T47D (cell line): ENCODE results near the gene GGT6.

ENCODE experiments used
- DNase-seq, 2 experiments: peaks; one replicate each; pipeline versions ENCODE4 v3.0.0 to v3.0.0-alpha.2; 2011 to 2012; ENCODE audit warnings: low read depth in 1 of 2, low spot score in 1 of 2
- JUND ChIP-seq: IDR thresholded peaks from 2 replicates; pipeline ENCODE4 v1.6.1; 2012; ENCODE audit warnings: low read depth
- in situ Hi-C: cut with HindIII; loops from 2 replicates; pipeline ENCODE4 v1.10.0; 2016; ENCODE audit warnings: low sequenced_read_pairs, low pct_unique_long_range_greater_than_20kb

The GGT6 gene

GRCh38 chr17:4550534-4551039, 9.8 kb downstream of the GGT6 start:
- no peak for TF ChIP-seq JUND
- in situ Hi-C loops, result no loop called here
- no peak for DNase-seq

DNA sequence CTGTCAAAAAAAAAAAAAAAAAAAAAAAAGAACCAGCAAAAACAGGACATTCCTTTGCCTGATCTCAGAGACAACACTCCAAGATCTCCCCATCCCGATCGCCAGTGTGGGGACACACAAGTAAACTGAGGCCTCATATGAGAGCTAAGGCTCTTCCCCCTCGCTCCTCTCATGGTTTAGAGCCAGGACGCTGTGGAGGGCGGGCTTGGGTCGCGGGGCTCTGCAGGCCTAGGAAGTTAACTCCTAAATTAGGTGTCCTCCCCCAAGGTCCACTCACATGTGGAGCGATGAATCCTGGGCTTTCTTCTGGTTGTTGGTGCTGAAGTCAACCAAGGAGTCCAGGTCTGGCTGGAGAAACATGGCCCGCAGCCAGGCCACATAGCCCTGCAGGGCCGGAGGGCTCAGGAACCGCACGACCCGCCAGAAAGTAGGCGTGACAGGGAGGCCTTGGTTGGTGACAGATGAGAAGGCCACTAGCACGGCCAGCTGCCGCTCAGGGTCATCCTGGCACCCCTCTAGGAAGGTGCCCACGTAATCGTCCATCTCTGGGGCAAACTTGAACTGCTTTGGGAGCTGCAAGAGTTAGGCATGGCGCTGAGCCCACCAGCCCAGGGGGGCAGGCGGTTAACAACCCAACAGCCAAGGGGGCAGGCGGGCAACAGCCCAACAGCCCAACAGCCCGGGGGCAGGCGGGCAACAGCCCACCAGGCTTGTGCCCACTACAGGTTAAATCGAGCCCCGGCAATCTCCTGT, 10.4 kb downstream of the GGT6 start:
- TF ChIP-seq JUND, result no peak
- no peak for DNase-seq
- in situ Hi-C loops, result no loop called here

DNA sequence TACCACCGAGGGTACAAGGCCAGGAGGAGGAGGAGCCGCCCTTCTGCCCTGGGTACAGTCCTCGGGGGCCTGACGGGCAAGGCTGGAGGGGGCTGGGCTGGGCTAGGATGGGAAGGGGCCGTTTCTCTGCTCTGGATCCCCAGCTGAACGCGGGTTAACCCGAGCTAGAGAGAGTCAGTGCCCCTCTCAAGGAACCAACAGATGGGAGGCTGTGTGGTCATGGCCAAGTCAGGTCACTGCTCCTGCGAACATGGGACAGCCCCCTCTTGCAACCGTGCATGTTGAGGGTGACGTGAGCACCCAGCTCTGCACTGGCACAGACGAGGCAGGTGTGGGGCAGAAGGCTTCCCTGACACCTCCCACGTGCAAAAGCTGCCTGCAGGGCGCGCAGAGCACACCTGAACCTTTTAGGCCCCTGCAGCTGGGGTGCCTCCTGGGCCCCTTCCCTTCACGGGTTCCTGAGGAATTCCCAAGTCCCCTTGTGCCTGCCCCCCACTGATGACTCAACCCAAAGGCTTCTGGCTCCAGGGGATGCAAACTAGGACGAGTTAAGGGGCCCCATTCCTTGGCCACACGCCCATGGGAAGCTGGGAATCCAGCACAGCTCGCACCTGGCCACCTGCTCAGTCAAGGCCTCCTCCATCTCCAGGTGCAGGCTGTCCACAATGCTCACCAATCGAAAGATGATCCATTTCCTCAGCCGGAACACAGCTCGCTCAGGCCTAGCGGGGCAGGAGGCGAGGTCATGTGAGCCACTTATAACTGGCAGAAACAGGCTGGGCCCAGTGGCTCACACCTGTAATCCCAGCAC, 11.5 kb downstream of the GGT6 start:
- DNase-seq, result no peak
- TF ChIP-seq JUND, result no peak
- in situ Hi-C loops, result no loop called here

DNA sequence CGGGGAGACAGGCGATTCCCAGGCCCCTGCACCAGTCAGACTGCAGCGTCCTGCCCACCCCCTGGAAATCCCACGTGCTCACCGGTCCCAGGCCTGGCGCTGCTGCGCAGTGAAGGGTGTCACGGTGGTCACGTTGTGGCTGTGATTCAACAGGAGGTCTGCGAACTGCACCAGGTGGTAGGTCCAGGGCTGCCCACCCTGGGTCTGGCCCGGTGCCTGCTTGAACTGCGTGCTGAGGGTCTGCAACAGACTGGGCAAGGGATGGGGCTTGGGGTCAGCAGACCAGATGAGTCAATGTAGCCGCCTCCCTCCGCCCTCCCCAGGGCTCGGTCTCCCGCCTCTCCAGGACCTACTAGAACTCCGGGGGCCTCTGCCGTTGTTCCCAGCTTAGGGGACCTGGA, 12.3 kb downstream of the GGT6 start:
- no peak for TF ChIP-seq JUND
- in situ Hi-C loops, result no loop called here
- DNase-seq, result no peak

GRCh38 chr17:4547118-4547906, 13.1 kb downstream of the GGT6 start:
- in situ Hi-C loops, result no loop called here
- no peak for TF ChIP-seq JUND
- no peak for DNase-seq

- in situ Hi-C loops, result no loop called here
- DNase-seq, result no peak
- no peak for TF ChIP-seq JUND
These were observed 15.0 kb downstream of the GGT6 start for GRCh38 chr17:4545217-4545951.

- no peak for TF ChIP-seq JUND
- in situ Hi-C loops, result no loop called here
These were observed 15.5 kb downstream of the GGT6 start for GRCh38 chr17:4544951-4545216.

DNA sequence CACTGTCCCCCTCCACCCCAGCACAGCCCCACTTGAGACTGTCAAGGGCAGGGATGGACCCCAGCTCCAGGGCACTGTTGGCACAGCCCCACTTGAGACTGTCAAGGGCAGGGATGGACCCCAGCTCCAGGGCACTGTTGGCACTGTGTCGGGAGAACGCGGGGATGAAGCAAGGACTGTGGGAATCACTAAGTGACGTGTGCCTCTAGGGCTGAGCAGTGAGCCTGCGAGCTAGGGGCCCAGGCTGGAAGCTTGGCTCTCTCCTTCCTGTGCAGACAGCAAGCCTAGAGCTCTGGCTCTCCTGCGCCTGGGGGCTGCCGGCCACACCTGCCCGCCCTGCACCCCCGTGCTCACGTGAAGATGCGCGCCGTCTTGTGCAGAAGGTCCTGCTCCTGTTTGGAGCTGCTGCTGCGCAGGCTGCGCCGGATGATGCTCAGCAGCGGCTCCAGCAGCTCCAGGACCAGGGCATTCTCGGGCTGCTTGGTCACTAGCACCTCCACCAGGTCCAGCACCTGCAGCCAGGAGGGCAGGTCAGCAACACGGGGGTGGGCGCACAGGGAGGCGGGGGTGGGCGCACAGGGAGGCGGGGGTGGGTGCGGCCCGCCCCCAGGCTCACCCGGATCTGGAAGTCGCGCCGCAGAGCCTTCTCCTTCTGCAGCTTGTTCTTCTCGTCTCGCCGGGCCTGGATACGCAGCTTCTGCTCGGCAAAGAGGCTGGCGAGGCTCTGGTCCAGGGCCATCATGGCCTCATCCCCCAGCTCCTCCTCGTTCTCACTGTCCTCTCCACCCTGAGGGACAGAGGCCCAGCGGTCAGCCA, 16.0 kb downstream of the GGT6 start:
- TF ChIP-seq JUND, result no peak
- in situ Hi-C loops, result no loop called here
- no peak for DNase-seq

More at GRCh38 chr17:4544951-4545216, 15.5 kb downstream of the GGT6 start:
- no peak for DNase-seq

- in situ Hi-C loops, result no loop called here
- no peak for DNase-seq
These were observed 16.8 kb downstream of the GGT6 start for GRCh38 chr17:4543557-4544026.

GRCh38 chr17:4542726-4543191, 17.6 kb downstream of the GGT6 start:
- DNase-seq, result no peak
- in situ Hi-C loops, result no loop called here
- no peak for TF ChIP-seq JUND

More at GRCh38 chr17:4543557-4544026, 16.8 kb downstream of the GGT6 start:
- TF ChIP-seq JUND, result no peak

- no peak for TF ChIP-seq JUND
- in situ Hi-C loops, result no loop called here
- no peak for DNase-seq
These were observed 18.2 kb downstream of the GGT6 start for GRCh38 chr17:4542003-4542725.
